H1 (cell line): ENCODE results near the gene TMEM163. TPM values are rescaled to one million over a fixed set of nuclear protein-coding genes. Genes with fewer than 3 reads are reported as not detected.

Experiments
- CTCF ChIA-PET: fragments of 300-600 bp; sonication (Branson Sonifier 250); formaldehyde crosslinking; loops from one replicate; lab custom pipeline; 2021; ENCODE audit not compliant: partially characterized antibody; lab: Charles Lee
- POLR2A ChIA-PET: fragments of 300-600 bp; sonication (Branson Sonifier 250); formaldehyde crosslinking; loops from one replicate; lab custom pipeline; 2021; ENCODE audit warnings: inconsistent platforms; ENCODE audit not compliant: partially characterized antibody; lab: Charles Lee
- DNase-seq, 2 experiments: peaks; one replicate each; pipeline versions ENCODE4 v3.0.0 to v3.0.0-alpha.2; 2010 to 2022; ENCODE audit warnings: low spot score in 2 of 2, low read depth in 1 of 2, mixed read lengths in 1 of 2
- FAIRE-seq: peaks from 2 replicates; lab custom pipeline; 2011; peaks lifted over from hg19 to GRCh38; lab: Jason Lieb, UNC
- H2AFZ ChIP-seq: 2 replicates; pipeline ENCODE4 v1.8.1; 2012; ENCODE audit warnings: low read length, inconsistent platforms
- H2AK5ac ChIP-seq: 2 replicates; pipeline ENCODE4 v1.6.1; 2013; ENCODE audit warnings: low read depth, low read length
- H2BK120ac ChIP-seq: replicated peaks from 2 replicates; pipeline ENCODE3; 2013; ENCODE audit warnings: low read depth, low read length, inconsistent platforms
- H2BK12ac ChIP-seq: 2 replicates; pipeline ENCODE4 v1.6.1; 2013; ENCODE audit warnings: low read depth, low read length
- H2BK15ac ChIP-seq: 2 replicates; pipeline ENCODE4 v1.6.1; 2013; ENCODE audit warnings: low read length
- H2BK20ac ChIP-seq: 2 replicates; pipeline ENCODE4 v1.6.1; 2013; ENCODE audit warnings: low read length
- H2BK5ac ChIP-seq: 2 replicates; pipeline ENCODE4 v1.6.1; 2013; ENCODE audit warnings: low read depth, low read length
- H3K14ac ChIP-seq: 2 replicates; pipeline ENCODE4 v1.6.1; 2013; ENCODE audit warnings: inconsistent platforms; ENCODE audit not compliant: insufficient read length
- H3K18ac ChIP-seq: 2 replicates; pipeline ENCODE4 v1.6.1; 2013; ENCODE audit warnings: low read length; ENCODE audit errors: extremely low read depth
- H3K23ac ChIP-seq: 2 replicates; pipeline ENCODE4 v1.6.1; 2013; ENCODE audit warnings: inconsistent platforms; ENCODE audit not compliant: insufficient read length
- H3K23me2 ChIP-seq: 2 replicates; pipeline ENCODE4 v1.6.1; 2013; ENCODE audit warnings: low read depth, low read length
- H3K27ac ChIP-seq: 2 replicates; pipeline ENCODE4 v1.6.1; 2011; ENCODE audit warnings: low read depth, low read length, inconsistent platforms
- H3K27me3 ChIP-seq, 4 experiments: replicated peaks in 1 of 4; 1 replicate in 1 of 4; 2 replicates in 3 of 4; pipeline versions ENCODE4 v1.6.1 to v1.8.1; 2011 to 2013; ENCODE audit warnings: low read length in 3 of 4, mild to moderate bottlenecking in 3 of 4, inconsistent platforms in 2 of 4, mixed read lengths in 2 of 4, moderate library complexity in 1 of 4; ENCODE audit not compliant: control insufficient read depth in 3 of 4, insufficient read depth in 3 of 4; ENCODE audit errors: extremely low read depth in 1 of 4
- H3K36me3 ChIP-seq, 4 experiments: 2 replicates each; pipeline versions ENCODE4 v1.6.1 to v1.8.1; 2011 to 2013; ENCODE audit warnings: mild to moderate bottlenecking in 4 of 4, low read length in 3 of 4, moderate library complexity in 2 of 4, control low read depth in 1 of 4, inconsistent platforms in 1 of 4; ENCODE audit not compliant: insufficient read depth in 4 of 4, control insufficient read depth in 2 of 4
- H3K4ac ChIP-seq: replicated peaks from 2 replicates; pipeline ENCODE3; 2013; ENCODE audit warnings: low read length, low read depth, mixed read lengths, inconsistent platforms; ENCODE audit not compliant: insufficient read length
- H3K4me1 ChIP-seq, 4 experiments: replicated peaks in 1 of 4; 1 replicate in 1 of 4; 2 replicates in 3 of 4; pipeline versions ENCODE4 v1.6.1 to v1.8.1; 2011 to 2013; ENCODE audit warnings: low read length in 3 of 4, inconsistent platforms in 2 of 4, mixed read lengths in 1 of 4; ENCODE audit not compliant: insufficient read depth in 4 of 4, control insufficient read depth in 3 of 4
- H3K4me2 ChIP-seq, 2 experiments: 2 replicates each; pipeline versions ENCODE4 v1.6.1 to v1.8.1; 2011 to 2013; ENCODE audit warnings: low read depth in 2 of 2, low read length in 2 of 2, control low read depth in 1 of 2, inconsistent platforms in 1 of 2, mild to moderate bottlenecking in 1 of 2; ENCODE audit not compliant: insufficient read depth in 1 of 2
- H3K4me3 ChIP-seq, 4 experiments: fragments of 200-600, 300-600 bp in 1 of 4; sonication (generic), shearing (Covaris generic), sonication (Bioruptor Twin) in 1 of 4; 2 replicates each; pipeline versions ENCODE4 v1.5.1 to v1.8.1; 2011 to 2016; ENCODE audit warnings: low read length in 4 of 4, low read depth in 3 of 4, control low read depth in 2 of 4, inconsistent platforms in 2 of 4, mild to moderate bottlenecking in 2 of 4, mixed read lengths in 1 of 4, moderate library complexity in 1 of 4; ENCODE audit not compliant: insufficient read depth in 2 of 4; ENCODE audit errors: extremely low read depth in 1 of 4
- H3K56ac ChIP-seq: replicated peaks from 2 replicates; pipeline ENCODE3; 2013; ENCODE audit warnings: low read depth, mild to moderate bottlenecking, mixed read lengths, low read length, inconsistent platforms; ENCODE audit not compliant: insufficient read length
- H3K79me1 ChIP-seq: 2 replicates; pipeline ENCODE4 v1.6.1; 2013; ENCODE audit warnings: low read depth, low read length, control low read depth
- H3K79me2 ChIP-seq, 2 experiments: 2 replicates each; pipeline versions ENCODE4 v1.6.1 to v1.8.1; 2012 to 2013; ENCODE audit warnings: low read length in 2 of 2, mild to moderate bottlenecking in 2 of 2, inconsistent platforms in 1 of 2; ENCODE audit not compliant: insufficient read depth in 2 of 2, control insufficient read depth in 1 of 2
- H3K9ac ChIP-seq, 4 experiments: replicated peaks in 1 of 4; 1 replicate in 1 of 4; 2 replicates in 3 of 4; pipeline versions ENCODE4 v1.6.1 to v1.8.1; 2011 to 2013; ENCODE audit warnings: low read depth in 3 of 4, low read length in 3 of 4, control low read depth in 2 of 4, mild to moderate bottlenecking in 2 of 4, moderate library complexity in 2 of 4, inconsistent platforms in 1 of 4; ENCODE audit errors: extremely low read depth in 1 of 4
- H3K9me3 ChIP-seq, 2 experiments: 2 replicates each; pipeline versions ENCODE4 v1.6.1 to v1.8.1; 2012 to 2013; ENCODE audit warnings: mild to moderate bottlenecking in 2 of 2, moderate library complexity in 2 of 2, control low read depth in 1 of 2, inconsistent platforms in 1 of 2, low read depth in 1 of 2, low read length in 1 of 2, mixed read lengths in 1 of 2; ENCODE audit not compliant: insufficient read depth in 2 of 2
- H4K20me1 ChIP-seq, 2 experiments: replicated peaks in 1 of 2; 2 replicates each; pipeline versions ENCODE3 to v1.8.1; 2011 to 2013; ENCODE audit warnings: inconsistent platforms in 2 of 2, low read length in 2 of 2, mild to moderate bottlenecking in 1 of 2; ENCODE audit not compliant: insufficient read depth in 2 of 2, control insufficient read depth in 1 of 2
- H4K5ac ChIP-seq: 2 replicates; pipeline ENCODE4 v1.6.1; 2013; ENCODE audit warnings: low read length, low read depth, mixed read lengths, inconsistent platforms; ENCODE audit not compliant: insufficient read length
- H4K8ac ChIP-seq: 2 replicates; pipeline ENCODE4 v1.8.0; 2013; ENCODE audit warnings: mild to moderate bottlenecking, moderate library complexity, low read length, inconsistent platforms; ENCODE audit not compliant: insufficient read depth; ENCODE audit errors: extremely low read depth
- H4K91ac ChIP-seq: replicated peaks from 2 replicates; pipeline ENCODE3; 2013; ENCODE audit warnings: low read length, mixed read lengths, inconsistent platforms; ENCODE audit not compliant: insufficient read length
- HDAC6 ChIP-seq: IDR thresholded peaks from one replicate; pipeline ENCODE4 v1.7.1; 2012; ENCODE audit warnings: low read depth, mild to moderate bottlenecking, inconsistent platforms, low read length, moderate library complexity
- SUZ12 ChIP-seq: fragments of 200-600 bp; sonication (generic); IDR thresholded peaks from 2 replicates; pipeline ENCODE4 v1.6.1; 2012; ENCODE audit warnings: mild to moderate bottlenecking, inconsistent platforms, low read length, moderate library complexity, mixed read lengths
- whole genome bisulfite sequencing, 2 experiments: shearing (Covaris generic) in 1 of 2; methylation state at CpG; one replicate each; pipeline versions ENCODE4 v1.1.6 to v1.1.7; 2013 to 2015; ENCODE audit warnings: low lambda C conversion rate in 2 of 2, mixed read lengths in 2 of 2, inconsistent platforms in 1 of 2, low coverage in 1 of 2, missing lambda C conversion rate in 1 of 2; ENCODE audit not compliant: insufficient replicate concordance in 2 of 2, insufficient coverage in 1 of 2, insufficient read length in 1 of 2; ENCODE audit errors: extremely low coverage in 1 of 2, missing lambda C conversion rate in 1 of 2; 5-methylcytosine and 5-hydroxymethylcytosine counted together
- polyA plus RNA-seq, 7 experiments: library from polyadenylated mRNA; depleted of rRNA in 3 of 7; stranded (reverse) in 5 of 7; unstranded in 2 of 7; fragments of >200 nt in 5 of 7; fragments of 200-250 nt in 2 of 7; gene quantifications; 1 replicate in 5 of 7; 2 replicates in 1 of 7; 4 replicates in 1 of 7; pipeline versions ENCODE4 v1.2.1 to v1.2.3, GENCODE V29; 2011 to 2013; ENCODE audit warnings: missing spikeins in 2 of 7, mixed read lengths in 2 of 7
- total RNA-seq: library from RNA; stranded (reverse); fragmentation: NEBNext Ultra II Directional; extraction: Animal tissue kit (Norgen Biotek cat#: 25700); gene quantifications from 2 replicates; pipeline ENCODE4 v1.2.1, GENCODE V29; 2021

TMEM163 gene
- total and polyA plus RNA-seq, 2 of the 8 experiments (the other 6 are each of a cell fraction or from before 2014, with no cell fraction given), result 2.8 to 3.2 TPM

DNA sequence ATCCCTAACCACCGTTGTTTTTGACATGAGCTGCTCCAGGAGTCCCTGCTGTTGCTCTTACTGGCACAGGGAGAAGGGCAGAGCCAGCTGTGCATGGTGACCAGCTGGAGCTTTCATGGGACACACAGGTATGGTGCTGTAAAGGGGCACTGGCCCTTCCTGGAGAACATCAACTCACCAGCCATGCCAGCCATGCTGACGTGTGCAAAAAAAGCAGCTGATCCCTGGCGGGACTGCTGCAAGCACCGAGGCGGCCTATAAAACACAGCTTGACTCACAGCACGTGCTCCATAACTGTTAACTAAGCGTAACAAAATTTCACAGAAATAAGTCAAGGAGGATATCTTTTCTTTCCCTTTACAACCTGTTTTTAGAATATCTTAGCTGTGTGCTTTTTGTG lies 165.1 kb downstream of the TMEM163 start:
- Histone ChIP-seq H3K79me2 (no peaks in the 10 kb centered on the region), H3K4me1 (no peaks in the 10 kb centered on the region), H3K79me1 (no peaks in the 10 kb centered on the region), H4K20me1 (no peaks in the 10 kb centered on the region), H2AFZ (no peak overlapping the region), H2BK15ac (no peak overlapping the region), H2BK120ac (no peak overlapping the region), H3K23ac (no peak overlapping the region), H3K23me2 (no peaks in the 10 kb centered on the region; the same call in 1 of the 2 replicates), H3K4ac (no peak overlapping the region), H3K27ac (no peak overlapping the region), H3K36me3 (no peaks in the 10 kb centered on the region), H3K56ac (no peak overlapping the region), H3K27me3 (no peaks in the 10 kb centered on the region), H3K4me3 (no peak overlapping the region), H4K5ac (no peak overlapping the region), H4K8ac (no peak overlapping the region), H3K4me2 (no peak overlapping the region), H3K18ac (no peak overlapping the region), H3K9ac (no peak overlapping the region), H2AK5ac (no peak overlapping the region), H3K9me3 (no peaks in the 10 kb centered on the region), H2BK12ac (no peak overlapping the region), H2BK5ac (no peak overlapping the region), H2BK20ac (no peak overlapping the region), H3K14ac (no peak overlapping the region), H4K91ac (no peak overlapping the region)
- POLR2A ChIA-PET, result no interaction called here
- CTCF ChIA-PET, result interaction anchor here (0.6 to 1.3 kb wide), 2 partner anchors 33 to 103 kb away, joined by 3 read pairs; no protein-coding TSS in a partner anchor
- FAIRE-seq, result no peak
- WGBS, 2 experiments, result 95% methylated on average over 7 of the region's 7 CpGs; no CpG with 5 or more reads in 1 of the 2 experiments
- no peak for DNase-seq
- no peak for TF ChIP-seq SUZ12
- no peak for TF ChIP-seq HDAC6
